Measurements from ENCODE around the gene ERLIN1. TPM values are rescaled to one million over a fixed set of nuclear protein-coding genes. Genes with fewer than 3 reads are reported as not detected.

Gene ERLIN1
- total RNA-seq, 1 experiment from 2014 or later: 33.0 TPM

- H3K27ac ChIP-seq (ENCODE audit: insufficient read length, low read depth, low read length): no peak overlapping the region
- H3K4me1 ChIP-seq (ENCODE audit: insufficient read depth, low read length): no peaks in the 10 kb centered on the region; the same call in 1 of the 2 replicates
- H4K91ac ChIP-seq (ENCODE audit: insufficient read length, low read depth, low read length): no peak overlapping the region
- H3K23ac ChIP-seq (ENCODE audit: insufficient read length, low read depth, low read length): no peak overlapping the region
- Mint-ChIP-seq H3K9me3 (peaks cover 19 to 22% of the 10 kb centered on the region in 2 experiments), H3K27me3 (ENCODE audit: low read depth) (peaks cover 1% of the 10 kb centered on the region; the same call in 1 of the 2 replicates), H3K36me3 (ENCODE audit: insufficient read depth in 1 of 3, low read depth in 3 of 3) (peaks cover 0 to 9% (median 4%) of the 10 kb centered on the region in 3 experiments; a peak in 3 of 7 replicates), H3K4me1 (peaks cover 8 to 10% of the 10 kb centered on the region in 2 experiments), H3K27ac (no peak overlapping the region; a peak in 1 of 7 replicates), H3K4me3 (no peak overlapping the region; a peak in 1 of 5 replicates)
- H3K14ac ChIP-seq (ENCODE audit: insufficient read depth, low read length): no peak overlapping the region
- no peak overlapping the region for H3K4me2 ChIP-seq (ENCODE audit: insufficient read depth, insufficient read length, low read length)
- no peak overlapping the region for H2BK120ac ChIP-seq (ENCODE audit: low read depth, low read length, poor library complexity, severe bottlenecking)
- H4K8ac ChIP-seq (replicated peaks; ENCODE audit: insufficient read length, low read depth, low read length): no peak overlapping the region
- H3K9me3 ChIP-seq (ENCODE audit: control insufficient read depth, low read depth, low read length): no peaks in the 10 kb centered on the region
- no peaks in the 10 kb centered on the region for H4K20me1 ChIP-seq (ENCODE audit: control insufficient read depth, insufficient read depth, insufficient read length)
- no CpG with 5 or more reads among the region's 6 CpGs for WGBS (ENCODE audit: extremely low coverage, insufficient read length, low lambda C conversion rate)
- no peak for TF ChIP-seq CTCF (conservative IDR thresholded peaks at IDR 0.05)
- no peak overlapping the region for H3K4ac ChIP-seq (ENCODE audit: low read depth, low read length)
- no peak overlapping the region for H2BK12ac ChIP-seq (ENCODE audit: insufficient read length, low read depth, low read length)
- DNase-seq: no peak
- no peaks in the 10 kb centered on the region for H3K27me3 ChIP-seq (ENCODE audit: insufficient read depth, low read length)
- no peak overlapping the region for H2BK20ac ChIP-seq (ENCODE audit: low read depth, low read length, poor library complexity, severe bottlenecking)
- H2AFZ ChIP-seq (ENCODE audit: low read length): no peak overlapping the region
- H2BK15ac ChIP-seq (ENCODE audit: low read depth, low read length): no peak overlapping the region
- no peak overlapping the region for H3K56ac ChIP-seq (ENCODE audit: insufficient read length, low read depth, low read length)
- no peak overlapping the region for H3K18ac ChIP-seq (ENCODE audit: insufficient read length, low read depth, low read length)
- H3K79me2 ChIP-seq (ENCODE audit: insufficient read depth, low read length): no peaks in the 10 kb centered on the region
- no peak overlapping the region for H2BK5ac ChIP-seq (ENCODE audit: insufficient read length, low read length)
- no peak overlapping the region for H2AK5ac ChIP-seq (ENCODE audit: insufficient read length, low read length)
- H3K23me2 ChIP-seq (ENCODE audit: insufficient read length, low read depth, low read length, poor library complexity, severe bottlenecking): no peaks in the 10 kb centered on the region
- H3K9ac ChIP-seq (ENCODE audit: extremely low read depth, insufficient read length, low read length): no peak overlapping the region
- H4K5ac ChIP-seq (ENCODE audit: insufficient read length, low read depth, low read length): no peak overlapping the region
- no peaks in the 10 kb centered on the region for H3K79me1 ChIP-seq (ENCODE audit: insufficient read depth, low read depth, low read length, poor library complexity, severe bottlenecking)
- no peak overlapping the region for H3T11ph ChIP-seq (ENCODE audit: low read length)
Measured at GRCh38 chr10:100101192-100102076, 84.4 kb downstream of the ERLIN1 start.
